HG03354 (cell line): ENCODE data around the gene MEIOB.
"Not testable (repeated sequence)": the region's sequence is repeated elsewhere in the genome, so short reads cannot be mapped to it uniquely, and the experiment has no call there.

Experiments
- ATAC-seq: cut with Tn5 transposase; IDR thresholded peaks from one replicate; pipeline ENCODE4 v1.9.1; 2021; ENCODE audit warnings: mild to moderate bottlenecking; ENCODE audit not compliant: unreplicated experiment, poor library complexity, severe bottlenecking

Gene MEIOB

DNA sequence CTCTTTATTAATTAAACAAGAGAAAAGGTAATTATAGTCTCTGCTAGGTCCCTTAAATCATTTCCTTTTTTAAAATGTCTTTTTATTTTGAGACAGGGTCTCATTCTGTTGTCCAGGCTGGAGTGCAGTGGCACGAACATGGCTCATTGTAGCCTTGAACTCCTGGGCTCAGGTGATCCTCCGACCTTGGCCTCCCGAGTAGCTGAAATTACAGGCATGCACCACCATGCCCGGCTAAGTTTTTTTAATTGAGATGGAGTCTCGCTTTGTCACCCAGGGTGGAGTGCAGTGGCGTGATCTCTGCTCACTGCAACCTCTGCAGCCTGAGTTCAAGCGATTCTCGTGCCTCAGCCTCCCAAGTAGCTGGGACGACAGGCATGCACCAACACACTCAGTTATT, 9.2 kb upstream of the MEIOB start:
- ATAC-seq = not testable (repeated sequence)

DNA sequence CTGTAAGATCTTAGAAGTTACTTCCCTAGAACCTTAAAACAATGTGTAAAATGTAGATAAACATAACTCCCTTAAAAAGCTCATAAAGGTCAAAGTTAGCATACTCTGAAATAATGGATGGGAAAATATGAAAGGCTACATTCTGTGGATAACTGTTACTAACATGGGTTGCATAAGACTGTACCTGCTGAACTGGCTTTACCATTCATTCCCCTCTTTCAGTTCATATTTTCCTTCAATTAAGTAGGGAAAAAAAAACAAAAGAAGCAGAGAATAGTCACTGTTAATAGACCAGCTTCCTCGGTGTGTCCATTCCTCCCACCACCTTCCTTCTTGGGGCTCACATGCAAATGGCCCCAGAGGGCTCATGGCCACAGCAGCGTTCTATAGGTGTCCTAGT, 7.5 kb upstream of the MEIOB start:
- ATAC-seq = no peak

DNA sequence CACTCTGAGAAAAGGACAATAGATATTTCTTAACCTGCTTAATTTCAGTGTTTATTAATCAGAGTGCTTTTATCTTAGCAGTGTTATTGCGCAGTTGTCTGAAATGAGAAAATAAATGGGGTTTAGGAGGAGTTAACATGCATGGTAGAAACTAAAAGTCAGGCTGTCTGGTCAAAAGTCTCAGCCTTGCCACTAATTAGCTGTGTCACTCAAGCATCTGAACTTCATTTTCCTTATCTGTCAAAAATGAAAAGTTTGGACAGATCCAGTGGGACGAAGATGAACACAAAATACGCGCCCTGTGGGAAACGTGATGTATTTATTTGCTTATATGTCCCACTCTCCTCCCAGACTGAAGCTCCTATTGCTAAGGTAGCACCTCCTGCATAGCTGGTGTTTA, 6.3 kb upstream of the MEIOB start:
- no peak for ATAC-seq

DNA sequence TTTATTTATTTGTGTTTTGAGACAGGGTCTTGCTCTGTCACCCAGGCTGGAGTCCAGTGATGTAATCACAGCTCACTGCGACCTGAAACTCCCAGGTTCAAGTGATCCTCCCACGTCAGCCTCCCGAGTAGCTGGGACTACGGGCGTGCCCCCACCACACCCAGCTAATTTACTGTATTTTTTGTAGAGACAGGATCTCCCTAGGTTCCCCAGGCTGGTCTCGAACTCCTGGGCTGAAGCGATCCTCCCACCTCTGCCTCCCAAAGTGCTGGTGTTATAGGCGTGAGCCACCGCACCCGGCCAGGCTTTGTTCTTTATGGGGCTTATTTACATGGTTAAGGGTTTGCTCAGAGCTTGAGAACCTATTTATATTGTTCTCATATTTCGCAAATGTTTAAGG, 5.8 kb upstream of the MEIOB start:
- ATAC-seq = no peak

DNA sequence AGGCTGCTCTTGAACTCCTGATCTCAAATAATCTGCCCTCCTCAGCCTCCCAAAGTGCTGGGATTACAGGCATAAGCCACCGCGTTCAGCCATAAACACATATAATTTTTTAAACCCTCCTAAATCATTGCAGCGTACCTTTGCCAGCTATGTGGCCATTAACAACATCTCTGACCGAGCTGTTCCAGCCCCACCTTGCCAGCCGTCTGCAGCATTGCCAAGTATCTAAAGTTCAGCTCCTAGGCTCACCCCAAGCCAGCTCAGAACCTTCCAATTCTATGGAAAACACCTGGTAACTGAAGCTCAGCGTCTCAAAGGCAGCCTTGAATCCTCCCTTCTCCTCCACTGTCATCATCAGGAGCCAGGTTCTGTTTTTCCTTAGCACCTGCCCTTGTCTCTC, 5.1 kb upstream of the MEIOB start:
- no peak for ATAC-seq

DNA sequence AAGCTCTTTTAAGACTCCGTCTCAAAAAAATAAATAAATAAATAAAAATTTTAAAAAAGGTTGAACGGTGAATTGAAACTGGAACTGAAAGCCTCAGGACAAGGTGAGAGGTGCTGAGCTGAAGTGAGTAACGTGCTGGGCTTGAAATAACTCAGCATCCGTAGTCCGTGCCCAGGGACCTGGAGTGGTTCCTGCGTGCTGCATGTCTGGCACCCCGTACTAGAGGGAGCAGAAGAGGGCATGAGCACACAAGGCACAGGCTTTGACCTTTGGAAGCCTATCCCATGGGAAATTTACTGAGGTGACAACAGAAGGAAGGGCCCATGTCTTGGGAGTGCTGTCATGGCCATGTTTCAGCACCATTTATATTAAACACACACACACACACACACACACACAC, 4.5 kb upstream of the MEIOB start:
- ATAC-seq = no peak

DNA sequence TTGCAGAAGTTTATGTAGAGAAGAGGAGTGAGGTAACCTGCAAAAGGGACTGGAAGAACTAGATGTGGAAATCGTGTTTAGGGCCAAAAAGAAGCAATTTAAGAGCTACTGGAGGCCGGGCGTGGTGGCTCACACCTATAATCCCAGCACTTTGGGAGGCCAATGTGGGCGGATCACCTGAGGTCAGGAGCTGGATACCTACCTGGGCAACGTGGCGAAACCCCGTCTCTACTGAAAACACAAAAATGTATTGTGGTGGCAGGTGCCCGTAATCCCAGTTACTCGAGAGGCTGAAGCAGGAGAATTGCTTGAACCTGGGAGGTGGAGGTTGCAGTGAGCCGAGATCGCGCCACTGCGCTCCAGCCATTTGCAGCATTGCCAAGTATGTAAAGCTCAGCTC, 4.1 kb upstream of the MEIOB start:
- not testable (repeated sequence) for ATAC-seq

DNA sequence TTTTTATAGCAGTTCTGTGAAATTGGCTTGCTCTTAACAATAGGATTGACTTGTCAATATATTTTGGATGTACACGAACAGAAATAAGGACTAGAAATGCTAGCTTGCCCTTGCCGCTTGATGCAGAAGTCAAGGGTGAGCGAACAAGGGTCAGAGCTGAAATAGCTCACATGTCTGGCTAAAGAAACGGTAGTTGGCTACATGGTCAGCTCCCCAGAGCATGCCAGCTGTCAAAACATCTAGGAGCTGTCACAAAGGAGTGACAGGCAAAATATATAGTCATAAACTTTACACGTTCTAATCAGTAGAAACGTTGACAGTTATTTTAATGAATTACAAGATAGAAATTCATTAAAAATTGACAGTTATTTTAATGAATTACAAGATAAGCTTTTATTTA, 2.9 kb upstream of the MEIOB start:
- no peak for ATAC-seq

DNA sequence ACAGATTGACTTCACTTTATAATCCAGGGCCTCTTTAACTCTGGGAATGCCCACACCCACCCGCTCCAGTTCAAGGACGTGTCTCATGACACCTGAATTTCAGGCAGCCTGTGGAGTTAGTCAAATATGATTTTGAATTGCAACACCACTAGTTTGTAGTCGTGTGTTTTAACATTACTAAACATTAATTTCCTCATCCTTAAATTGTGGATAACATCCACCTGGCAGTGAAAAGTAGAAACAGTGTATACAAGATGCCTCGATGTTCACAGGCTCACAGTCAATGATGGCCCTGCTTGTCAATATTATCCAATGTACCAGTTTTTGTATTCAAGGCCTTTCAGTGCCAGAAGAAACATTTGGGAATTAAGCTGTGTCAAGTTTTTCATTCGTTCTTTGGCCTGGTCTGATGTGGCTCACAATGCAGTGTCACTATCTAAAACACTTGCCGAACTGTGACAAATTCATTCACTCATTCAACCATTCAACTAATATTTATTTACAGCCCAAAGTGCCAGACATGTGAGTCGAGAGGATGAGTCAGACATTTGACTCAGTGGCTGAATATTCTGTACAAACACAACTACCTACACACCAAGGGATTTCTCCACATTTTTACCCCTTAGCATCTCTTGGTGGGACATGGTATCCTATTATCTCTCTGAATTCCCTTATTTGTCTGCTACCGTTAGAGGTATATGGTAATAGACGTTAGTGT, 1.4 kb downstream of the MEIOB start:
- no peak for ATAC-seq

DNA sequence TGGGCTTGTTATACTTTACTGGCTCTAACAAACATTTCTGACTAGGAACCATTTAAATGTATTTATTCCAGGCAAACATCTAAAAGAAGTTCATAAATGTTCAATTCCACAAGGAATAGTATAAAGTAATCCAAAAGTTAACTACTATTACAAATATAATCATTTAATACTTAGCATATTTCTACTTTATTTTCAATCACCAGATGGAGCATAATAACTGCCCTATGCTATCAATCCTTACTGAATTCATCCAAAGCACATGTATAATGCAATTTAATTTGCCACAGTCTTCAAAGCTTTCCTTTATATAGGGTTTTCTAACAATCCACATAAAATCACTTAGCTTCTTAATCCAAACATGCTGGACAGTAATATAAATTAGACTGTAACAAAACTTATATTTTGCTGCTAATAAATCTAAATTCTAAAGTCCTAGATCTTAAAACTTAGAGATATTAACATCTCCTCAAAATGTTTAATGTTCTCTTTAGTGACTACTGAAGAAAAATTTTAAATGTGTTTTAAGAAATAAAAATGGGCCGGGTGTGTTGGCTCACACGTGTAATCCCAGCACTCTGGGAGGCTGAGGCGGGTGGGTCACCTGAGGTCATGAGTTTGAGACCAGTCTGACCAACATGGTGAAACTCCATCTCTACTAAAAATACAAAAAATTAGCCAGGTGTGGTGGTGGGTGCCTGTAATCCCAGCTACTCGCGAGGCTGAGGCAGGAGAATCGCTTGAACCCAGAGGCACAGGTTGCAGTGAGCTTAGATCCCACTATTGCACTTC, 5.9 kb downstream of the MEIOB start:
- no peak for ATAC-seq

DNA sequence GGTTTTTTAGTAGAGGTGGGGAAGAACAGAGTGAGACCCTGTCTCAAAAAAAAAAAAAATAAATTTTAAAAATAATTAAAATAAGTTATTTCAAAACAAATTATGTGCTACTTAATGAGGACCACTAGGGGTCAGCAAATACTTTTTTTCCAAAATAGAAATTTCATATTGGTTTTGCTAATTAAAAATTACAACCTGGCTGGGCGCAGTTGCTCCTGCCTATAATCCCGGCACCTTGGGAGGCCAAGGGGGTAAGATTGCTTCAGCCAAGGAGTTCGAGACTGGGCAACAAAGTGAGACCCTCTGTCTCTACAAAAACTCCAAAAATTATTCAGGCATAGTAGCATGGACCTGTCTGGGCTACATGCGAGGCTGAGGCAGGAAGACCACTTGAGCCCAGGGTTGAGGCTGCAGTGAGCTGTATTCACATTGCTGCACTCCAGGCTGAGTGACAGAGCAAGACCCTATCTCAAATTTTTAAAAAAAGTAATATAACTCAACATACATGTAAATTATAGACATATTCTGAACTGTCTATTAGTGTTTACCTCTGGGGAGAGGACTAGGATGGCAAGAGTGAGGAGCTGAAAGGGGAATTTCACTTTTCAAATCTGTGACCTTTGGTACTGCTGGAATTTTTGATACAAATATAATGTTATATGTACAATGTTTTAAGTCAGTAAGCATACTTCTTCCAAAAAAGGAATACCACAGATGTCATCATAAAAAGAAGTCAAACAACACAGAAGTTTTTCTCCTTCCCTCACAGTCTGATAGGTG, 8.1 kb downstream of the MEIOB start:
- no peak for ATAC-seq

DNA sequence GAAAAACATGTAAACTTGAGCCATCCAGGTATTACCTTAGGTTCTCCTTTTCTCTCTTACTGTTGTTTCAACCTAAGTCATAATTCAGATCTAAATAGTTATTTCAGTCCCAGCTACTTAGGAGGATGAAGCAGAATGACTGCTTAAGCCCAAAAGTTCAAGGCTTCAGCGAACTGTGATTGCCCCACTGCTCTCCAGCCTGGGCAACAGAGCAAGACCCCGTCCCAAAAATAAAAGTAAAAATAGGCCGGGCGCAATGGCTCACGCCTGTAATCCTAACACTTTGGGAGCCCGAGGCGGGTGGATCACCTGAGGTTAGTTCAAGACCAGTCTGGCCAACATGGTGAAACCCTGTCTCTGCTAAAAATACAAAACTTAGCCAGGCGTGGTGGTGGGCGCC, 9.6 kb downstream of the MEIOB start:
- ATAC-seq = no peak

DNA sequence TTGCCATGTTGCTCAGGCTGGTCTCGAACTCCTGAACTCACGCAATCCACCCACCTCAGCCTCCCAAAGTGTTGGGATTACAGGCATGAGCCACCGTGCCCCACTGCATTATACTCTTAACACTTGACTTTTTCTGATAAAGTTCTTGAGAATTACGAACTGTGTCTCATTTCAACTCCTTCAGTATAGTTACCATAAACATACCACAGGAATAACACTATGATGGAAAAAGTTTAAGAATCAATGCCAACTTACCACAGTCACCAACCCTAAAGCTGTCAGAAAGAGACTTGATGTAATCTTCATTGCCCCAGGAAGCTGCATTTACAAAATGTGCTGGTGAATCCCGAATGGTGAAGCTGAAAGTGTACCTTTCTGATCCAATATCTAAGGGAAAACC, 10.2 kb downstream of the MEIOB start:
- no peak for ATAC-seq

DNA sequence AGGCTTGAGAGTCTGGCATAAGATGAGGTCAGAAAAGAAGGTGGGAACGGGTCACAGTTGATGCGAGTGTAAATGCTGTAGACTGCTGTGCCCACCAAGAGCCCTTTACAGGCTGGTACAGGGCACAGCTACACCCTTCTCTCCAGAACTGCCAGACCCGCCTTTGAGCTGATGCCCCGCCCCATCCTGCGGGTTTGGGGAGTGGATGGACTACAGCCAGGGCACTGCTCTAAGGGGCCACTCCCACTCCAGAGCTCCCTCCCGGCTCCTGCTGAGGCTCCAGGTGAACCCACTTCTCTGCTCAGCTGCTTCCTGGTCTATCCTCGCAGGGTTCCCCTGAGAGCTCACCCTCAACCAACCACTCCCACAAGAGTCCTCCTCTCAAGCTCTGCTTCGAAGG, 12.3 kb downstream of the MEIOB start:
- no peak for ATAC-seq

DNA sequence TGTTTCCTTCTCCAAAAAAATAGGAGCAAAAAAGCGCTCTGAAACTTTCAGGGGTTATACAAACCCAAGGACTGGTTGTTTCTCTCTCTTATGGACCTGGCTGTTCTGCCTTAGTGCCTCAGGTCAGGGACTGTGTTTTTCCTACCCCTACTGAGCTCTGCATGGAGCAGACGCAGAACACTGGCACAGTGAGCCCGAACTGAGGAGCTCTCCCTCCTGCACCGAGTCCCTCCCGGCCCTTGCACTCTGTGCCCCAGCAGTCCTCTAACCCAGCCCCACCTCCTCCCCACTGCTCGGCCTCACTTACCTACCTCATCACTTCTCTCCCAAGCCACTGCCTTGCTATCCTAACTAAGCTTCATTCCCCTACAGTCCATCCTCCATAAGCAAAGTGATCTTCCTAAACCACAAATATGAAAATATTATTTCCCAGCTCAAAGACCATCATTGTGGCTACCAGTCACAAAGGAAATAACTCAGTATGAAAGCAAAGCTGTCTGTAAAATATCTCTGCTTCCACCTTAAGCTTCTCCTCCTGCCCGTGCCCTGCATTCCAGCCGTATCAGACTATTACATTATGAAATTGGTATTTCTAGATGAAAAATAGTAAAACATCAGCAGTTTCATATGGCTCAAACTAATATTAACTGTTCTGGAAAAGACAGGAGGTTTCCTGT, 13.6 kb downstream of the MEIOB start:
- no peak for ATAC-seq

DNA sequence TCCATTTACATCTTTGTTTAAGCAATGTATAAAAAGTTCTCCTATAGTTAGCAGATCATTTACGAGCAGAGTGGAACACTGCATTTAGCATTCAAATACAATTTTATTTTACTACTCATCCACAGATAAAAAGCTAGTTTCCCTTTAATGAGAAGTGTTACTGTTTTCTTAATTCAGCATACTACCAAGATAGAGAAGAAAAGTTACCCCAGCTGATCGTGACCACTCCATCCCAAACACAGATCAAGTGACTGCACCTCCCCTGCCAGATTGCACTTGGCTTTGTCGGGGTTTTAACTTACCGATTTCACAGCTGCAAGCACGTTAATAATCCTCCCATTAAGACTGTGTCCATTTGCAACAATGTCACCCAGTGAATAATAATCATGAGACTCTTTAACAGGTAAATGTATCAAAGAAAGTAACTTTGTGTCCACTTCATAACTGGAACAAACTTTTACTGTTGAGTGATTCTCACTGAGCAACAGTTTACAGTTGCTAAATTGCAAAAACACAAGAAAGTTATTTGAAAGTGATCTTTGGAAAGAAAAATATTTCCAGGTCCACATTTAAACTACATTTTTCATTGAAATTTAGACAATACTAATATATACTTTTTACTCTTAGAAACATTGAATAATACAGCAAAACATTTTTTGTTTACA, 14.4 kb downstream of the MEIOB start:
- no peak for ATAC-seq

DNA sequence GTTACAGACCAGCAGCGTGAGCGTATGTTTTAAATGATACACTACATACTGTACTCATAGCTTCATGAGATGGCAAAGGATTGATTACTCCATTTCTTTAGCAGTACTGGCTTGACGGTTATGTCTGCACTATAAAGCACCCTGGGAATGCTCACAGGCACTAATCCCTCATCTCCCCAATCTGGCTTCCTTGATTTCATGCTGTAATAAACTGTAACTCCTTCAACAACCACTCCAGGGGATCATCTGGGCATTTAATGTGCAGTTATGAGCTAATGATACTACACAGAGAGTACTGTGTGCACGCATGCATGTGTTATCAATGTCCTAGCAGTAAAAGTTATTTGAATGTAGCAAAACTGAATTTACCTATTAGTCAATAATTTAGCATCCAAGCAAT, 20.2 kb downstream of the MEIOB start:
- no peak for ATAC-seq

DNA sequence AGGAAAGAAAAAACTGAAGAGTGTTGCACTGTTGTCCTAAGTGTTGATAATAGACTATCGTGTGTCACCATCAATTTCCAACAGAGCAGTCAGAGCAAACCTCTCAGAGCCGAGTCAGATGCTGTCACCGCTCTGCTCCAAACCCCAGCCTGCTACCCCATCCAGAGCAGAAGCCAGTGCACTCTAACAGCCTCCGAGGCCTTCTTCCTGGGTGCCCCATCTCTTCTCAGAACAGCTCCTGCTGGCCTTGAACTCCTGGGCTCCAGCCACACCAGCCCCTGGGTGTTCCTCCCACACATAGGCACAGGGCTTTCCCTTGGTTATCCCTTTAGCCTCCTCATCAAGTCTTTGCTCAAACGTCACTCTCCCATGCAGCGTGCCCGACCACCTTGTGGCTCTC, 21.0 kb downstream of the MEIOB start:
- ATAC-seq = no peak

DNA sequence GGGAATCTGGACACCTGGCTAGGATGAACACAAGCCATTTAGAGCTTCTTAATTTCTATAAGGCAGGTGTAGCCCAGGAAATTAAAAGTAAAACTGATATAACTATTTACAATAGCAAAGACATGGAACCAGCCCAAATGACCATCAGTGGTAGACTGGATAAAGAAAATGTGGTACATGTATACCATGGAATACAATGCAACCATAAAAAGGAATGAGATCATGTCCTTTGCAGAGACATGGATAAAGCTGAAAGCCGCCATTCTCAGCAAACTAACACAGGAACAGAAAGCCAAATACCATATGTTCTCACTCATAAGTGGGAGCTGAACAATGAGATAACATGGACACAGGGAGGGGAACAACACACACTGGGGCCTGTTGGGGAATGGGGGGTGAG, 25.5 kb downstream of the MEIOB start:
- no peak for ATAC-seq

DNA sequence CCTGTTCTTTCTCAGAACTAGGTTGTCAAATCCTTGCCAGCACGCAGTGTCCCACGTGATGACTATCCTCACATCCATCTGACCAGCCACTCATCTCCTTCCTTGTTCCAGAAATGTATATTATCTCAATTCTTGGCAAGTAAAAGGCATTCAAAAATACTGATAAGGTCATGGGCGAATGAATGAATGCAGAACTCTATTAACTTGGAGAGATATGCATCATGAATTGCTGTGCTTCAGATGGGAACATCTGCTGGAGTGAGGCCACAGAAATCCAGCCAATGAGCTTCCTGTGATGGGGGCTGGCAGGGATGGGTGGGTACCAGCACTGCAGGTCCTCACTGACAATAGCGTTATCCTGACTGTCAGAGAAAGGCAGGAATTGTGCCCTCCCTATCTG, 26.0 kb downstream of the MEIOB start:
- ATAC-seq = no peak
